ENCODE results near the gene PCDHGA6. TPM values are rescaled to one million over a fixed set of nuclear protein-coding genes. Genes with fewer than 3 reads are reported as not detected.
"Not testable (repeated sequence)": the region's sequence is repeated elsewhere in the genome, so short reads cannot be mapped to it uniquely, and the experiment has no call there.

PCDHGA6 gene
- total RNA-seq, 2 experiments from 2014 or later = 0.08 TPM

GRCh38 chr5:141398608-141399007 is 24.9 kb downstream of the PCDHGA6 start:
- H3K9me3 Mint-ChIP-seq = peaks cover 27% of the 10 kb centered on the region
- H3K27me3 Mint-ChIP-seq = peaks cover 82% of the 10 kb centered on the region
- H3K36me3 Mint-ChIP-seq = peaks cover 18% of the 10 kb centered on the region
- no peak overlapping the region for H3K27ac Mint-ChIP-seq
- no peak for DNase-seq
- H3K4me3 Mint-ChIP-seq = no peak overlapping the region
- H3K4me1 Mint-ChIP-seq = peaks cover 1% of the 10 kb centered on the region

DNA sequence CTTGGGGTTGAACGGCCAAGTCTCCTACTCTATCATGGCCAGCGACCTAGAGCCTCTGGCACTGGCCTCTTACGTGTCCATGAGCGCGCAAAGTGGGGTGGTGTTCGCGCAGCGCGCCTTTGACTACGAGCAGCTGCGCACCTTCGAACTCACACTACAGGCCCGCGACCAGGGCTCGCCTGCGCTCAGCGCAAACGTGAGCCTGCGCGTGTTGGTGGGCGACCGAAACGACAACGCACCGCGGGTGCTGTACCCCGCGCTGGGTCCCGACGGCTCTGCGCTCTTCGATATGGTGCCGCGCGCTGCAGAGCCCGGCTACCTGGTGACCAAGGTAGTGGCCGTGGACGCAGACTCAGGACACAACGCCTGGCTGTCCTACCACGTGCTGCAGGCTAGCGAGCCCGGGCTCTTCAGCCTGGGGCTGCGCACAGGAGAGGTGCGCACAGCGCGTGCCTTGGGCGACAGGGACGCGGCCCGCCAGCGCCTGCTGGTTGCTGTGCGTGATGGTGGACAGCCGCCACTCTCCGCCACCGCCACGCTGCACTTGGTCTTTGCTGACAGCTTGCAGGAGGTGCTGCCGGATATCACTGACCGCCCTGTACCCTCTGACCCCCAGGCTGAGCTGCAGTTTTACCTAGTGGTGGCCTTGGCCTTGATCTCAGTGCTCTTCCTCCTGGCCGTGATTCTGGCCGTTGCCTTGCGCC is 26.0 kb downstream of the PCDHGA6 start:
- Mint-ChIP-seq H3K9me3 (peaks cover 21% of the 10 kb centered on the region), H3K27me3 (peaks cover 82% of the 10 kb centered on the region), H3K4me3 (no peak overlapping the region), H3K27ac (no peak overlapping the region), H3K36me3 (peaks cover 15% of the 10 kb centered on the region), H3K4me1 (peaks cover 1% of the 10 kb centered on the region)
- DNase-seq = no peak

DNA sequence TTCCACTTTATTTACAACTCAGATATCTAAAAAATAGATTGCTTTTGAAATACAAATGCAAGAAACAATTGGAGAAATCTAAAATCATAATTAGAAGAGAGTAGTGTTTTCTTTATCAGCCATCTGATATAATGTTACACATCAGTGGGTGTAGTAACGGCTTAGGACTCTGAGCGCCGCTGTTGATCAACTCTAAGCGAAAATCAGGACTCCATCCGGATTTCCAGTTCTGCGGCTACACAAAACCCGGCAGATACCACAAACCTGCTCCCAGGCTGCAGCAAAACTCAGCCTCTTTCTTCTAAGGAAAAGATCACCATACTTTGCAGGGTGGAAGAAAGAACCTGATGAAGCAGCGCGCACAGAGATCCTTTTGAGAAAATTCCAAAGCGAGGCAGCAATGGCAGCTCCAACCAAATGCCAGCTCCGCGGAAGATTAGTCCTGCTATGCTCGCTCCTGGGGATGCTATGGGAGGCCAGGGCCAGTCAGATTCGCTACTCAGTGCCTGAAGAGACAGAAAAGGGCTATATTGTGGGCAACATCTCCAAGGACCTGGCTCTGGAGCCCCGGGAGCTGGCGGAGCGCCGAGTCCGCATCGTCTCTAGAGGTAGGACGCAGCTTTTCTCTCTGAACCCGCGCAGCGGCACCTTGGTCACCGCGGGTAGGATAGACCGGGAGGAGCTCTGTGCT is 29.0 kb downstream of the PCDHGA6 start, which contains the start of gene PCDHGA9:
Gene PCDHGA9 (plus strand): TSS at position 226 of the 691 bp plus-strand sequence. CDS start 175 bp downstream, at position 401.
- no peak for DNase-seq
- H3K4me1 Mint-ChIP-seq = peaks cover 1% of the 10 kb centered on the region
- peaks cover 15% of the 10 kb centered on the region for H3K36me3 Mint-ChIP-seq
- H3K27ac Mint-ChIP-seq = peak within 1 kb of the TSS; percentile 34
- H3K4me3 Mint-ChIP-seq = peak within 1 kb of the TSS; percentile 52
- H3K27me3 Mint-ChIP-seq = peaks cover 82% of the 10 kb centered on the region
- H3K9me3 Mint-ChIP-seq = peaks cover 25% of the 10 kb centered on the region

DNA sequence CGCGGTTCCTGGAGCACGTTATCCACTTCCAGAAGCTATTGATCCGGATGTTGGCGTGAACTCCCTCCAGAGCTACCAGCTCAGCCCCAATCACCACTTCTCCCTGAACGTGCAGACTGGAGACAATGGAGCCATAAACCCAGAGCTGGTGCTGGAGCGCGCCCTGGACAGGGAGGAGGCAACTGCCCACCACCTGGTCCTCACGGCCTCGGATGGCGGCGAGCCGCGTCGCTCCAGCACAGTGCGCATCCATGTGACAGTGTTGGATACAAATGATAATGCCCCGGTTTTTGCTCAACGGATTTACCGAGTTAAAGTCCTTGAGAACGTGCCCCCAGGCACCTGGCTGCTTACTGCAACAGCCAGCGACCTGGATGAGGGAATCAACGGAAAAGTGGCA is 29.7 kb downstream of the PCDHGA6 start:
- Mint-ChIP-seq H3K27me3 (peaks cover 85% of the 10 kb centered on the region), H3K9me3 (peaks cover 27% of the 10 kb centered on the region), H3K36me3 (peaks cover 17% of the 10 kb centered on the region), H3K4me1 (peaks cover 1% of the 10 kb centered on the region), H3K4me3 (no peak overlapping the region), H3K27ac (no peak overlapping the region)
- no peak for DNase-seq

GRCh38 chr5:141407790-141408505 is 34.3 kb downstream of the PCDHGA6 start, which contains the start of gene PCDHGB6:
TSS of gene PCDHGB6 (plus strand) at chr5:141408021. CDS start at chr5:141408203, 182 bp downstream.
- peaks cover 15% of the 10 kb centered on the region for H3K36me3 Mint-ChIP-seq
- DNase-seq = peak; percentile 49
- not testable (repeated sequence) for H3K4me1 Mint-ChIP-seq, H3K27ac Mint-ChIP-seq
- peak within 1 kb of the TSS; percentile 45 for H3K4me3 Mint-ChIP-seq
- peaks cover 85% of the 10 kb centered on the region for H3K27me3 Mint-ChIP-seq
- peaks cover 23% of the 10 kb centered on the region for H3K9me3 Mint-ChIP-seq

- Mint-ChIP-seq H3K27ac (no peak overlapping the region), H3K36me3 (peaks cover 20% of the 10 kb centered on the region), H3K27me3 (peaks cover 87% of the 10 kb centered on the region)
Measured at GRCh38 chr5:141409598-141410306, 36.1 kb downstream of the PCDHGA6 start.

DNA sequence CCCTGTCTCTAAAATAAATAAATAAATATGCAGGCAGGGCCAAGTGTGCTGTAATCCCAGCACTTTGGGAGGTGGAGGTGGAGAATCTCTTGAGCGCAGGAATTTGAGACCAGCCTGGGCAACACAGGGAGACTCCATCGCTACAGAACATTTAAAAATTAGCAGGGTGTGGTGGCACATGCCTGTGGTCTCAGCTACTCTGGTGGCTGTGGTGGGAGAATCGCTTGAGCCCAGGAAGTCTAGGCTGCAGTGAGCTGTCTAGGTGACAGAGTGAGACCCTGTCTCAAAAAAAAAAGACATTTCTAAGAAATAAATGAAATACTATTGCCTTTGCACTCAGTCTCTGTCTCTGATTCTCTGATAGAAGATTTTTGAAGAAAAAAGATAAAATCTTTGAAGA is 37.9 kb downstream of the PCDHGA6 start:
- H3K27ac Mint-ChIP-seq = no peak overlapping the region
- peaks cover 4% of the 10 kb centered on the region for H3K4me1 Mint-ChIP-seq
- no peak for DNase-seq
- peaks cover 28% of the 10 kb centered on the region for H3K9me3 Mint-ChIP-seq
- no peak overlapping the region for H3K4me3 Mint-ChIP-seq
- H3K27me3 Mint-ChIP-seq = peaks cover 86% of the 10 kb centered on the region
- H3K36me3 Mint-ChIP-seq = peaks cover 20% of the 10 kb centered on the region

More at GRCh38 chr5:141409598-141410306, 36.1 kb downstream of the PCDHGA6 start:
- Mint-ChIP-seq H3K4me3 (no peak overlapping the region), H3K9me3 (peaks cover 31% of the 10 kb centered on the region), H3K4me1 (peaks cover 4% of the 10 kb centered on the region)
- DNase-seq = no peak

DNA sequence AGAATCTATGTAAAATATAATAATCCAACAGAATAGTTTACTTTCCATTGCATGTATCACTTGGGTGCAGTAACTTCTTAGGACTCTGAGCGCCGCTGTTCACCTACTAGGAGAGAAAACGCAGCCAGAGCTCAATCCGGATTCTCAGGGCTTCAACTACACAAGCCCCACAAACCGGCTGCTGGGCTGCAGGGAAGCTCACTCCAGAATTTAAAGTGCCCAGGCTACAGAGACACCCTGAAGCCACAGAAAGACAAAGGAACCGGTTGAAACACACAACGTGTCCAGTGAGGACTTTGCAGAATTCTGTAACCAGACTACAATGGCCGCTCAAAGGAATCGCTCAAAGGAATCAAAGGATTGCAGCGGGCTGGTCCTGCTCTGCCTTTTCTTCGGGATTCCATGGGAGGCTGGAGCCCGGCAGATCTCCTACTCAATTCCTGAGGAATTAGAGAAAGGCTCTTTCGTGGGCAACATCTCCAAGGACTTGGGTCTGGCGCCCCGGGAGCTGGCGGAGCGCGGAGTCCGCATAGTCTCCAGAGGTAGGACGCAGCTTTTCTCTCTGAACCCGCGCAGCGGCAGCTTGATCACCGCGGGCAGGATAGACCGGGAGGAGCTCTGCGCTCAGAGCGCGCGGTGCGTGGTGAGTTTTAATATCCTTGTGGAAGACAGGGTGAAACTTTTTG is 39.3 kb downstream of the PCDHGA6 start, which contains the start of gene PCDHGA10:
Gene PCDHGA10 (plus strand): TSS at position 134 of the 686 bp plus-strand sequence. CDS start 189 bp downstream, at position 323.
- Mint-ChIP-seq H3K27ac (no peak within 1 kb of the TSS), H3K4me3 (peak within 1 kb of the TSS; percentile 77), H3K9me3 (peaks cover 29% of the 10 kb centered on the region), H3K27me3 (peaks cover 85% of the 10 kb centered on the region), H3K36me3 (peaks cover 23% of the 10 kb centered on the region), H3K4me1 (peaks cover 6% of the 10 kb centered on the region)
- peak; percentile 55 for DNase-seq

DNA sequence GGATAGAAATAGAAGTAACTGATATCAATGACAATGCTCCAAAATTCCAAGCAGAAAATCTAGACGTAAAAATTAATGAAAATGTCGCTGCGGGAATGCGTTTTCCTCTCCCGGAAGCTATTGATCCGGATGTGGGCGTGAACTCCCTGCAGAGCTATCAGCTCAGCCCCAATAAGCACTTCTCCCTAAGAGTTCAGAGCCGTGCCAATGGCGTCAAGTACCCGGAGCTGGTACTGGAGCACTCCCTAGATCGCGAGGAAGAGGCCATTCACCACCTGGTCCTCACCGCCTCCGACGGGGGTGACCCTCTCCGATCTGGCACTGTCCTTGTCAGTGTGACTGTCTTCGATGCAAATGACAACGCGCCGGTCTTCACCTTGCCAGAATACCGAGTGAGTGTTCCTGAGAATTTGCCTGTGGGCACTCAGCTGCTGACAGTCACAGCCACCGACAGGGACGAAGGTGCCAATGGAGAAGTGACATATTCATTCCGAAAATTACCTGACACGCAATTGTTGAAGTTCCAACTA is 39.9 kb downstream of the PCDHGA6 start:
- Mint-ChIP-seq H3K9me3 (peaks cover 32% of the 10 kb centered on the region), H3K27me3 (peaks cover 85% of the 10 kb centered on the region), H3K4me1 (peaks cover 7% of the 10 kb centered on the region), H3K36me3 (peaks cover 26% of the 10 kb centered on the region), H3K4me3 (peak overlapping the region; percentile 77), H3K27ac (no peak overlapping the region)
- no peak for DNase-seq

DNA sequence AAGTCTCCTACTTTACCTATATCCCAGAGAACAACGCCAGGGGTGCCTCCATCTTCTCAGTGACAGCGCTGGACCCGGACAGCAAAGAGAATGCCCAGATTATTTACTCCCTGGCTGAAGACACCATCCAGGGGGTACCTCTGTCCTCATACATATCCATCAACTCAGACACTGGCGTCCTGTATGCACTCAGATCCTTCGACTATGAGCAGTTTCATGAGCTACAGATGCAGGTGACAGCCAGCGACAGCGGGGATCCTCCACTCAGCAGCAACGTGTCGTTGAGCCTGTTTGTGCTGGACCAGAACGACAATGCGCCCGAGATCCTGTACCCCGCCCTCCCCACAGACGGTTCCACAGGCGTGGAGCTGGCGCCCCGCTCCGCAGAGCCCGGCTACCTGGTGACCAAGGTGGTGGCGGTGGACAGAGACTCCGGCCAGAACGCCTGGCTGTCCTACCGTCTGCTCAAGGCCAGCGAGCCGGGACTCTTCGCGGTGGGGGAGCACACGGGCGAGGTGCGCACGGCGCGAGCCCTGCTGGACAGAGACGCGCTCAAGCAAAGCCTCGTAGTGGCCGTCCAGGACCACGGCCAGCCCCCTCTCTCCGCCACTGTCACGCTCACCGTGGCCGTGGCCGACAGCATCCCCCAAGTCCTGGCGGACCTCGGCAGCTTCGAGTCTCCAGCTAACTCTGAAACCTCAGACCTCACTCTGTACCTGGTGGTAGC is 41.0 kb downstream of the PCDHGA6 start:
- not testable (repeated sequence) for H3K4me1 Mint-ChIP-seq, H3K4me3 Mint-ChIP-seq, DNase-seq, H3K27ac Mint-ChIP-seq
- Mint-ChIP-seq H3K9me3 (peaks cover 28% of the 10 kb centered on the region), H3K36me3 (peaks cover 24% of the 10 kb centered on the region), H3K27me3 (peaks cover 82% of the 10 kb centered on the region)

GRCh38 chr5:141415275-141415618 is 41.6 kb downstream of the PCDHGA6 start:
- Mint-ChIP-seq H3K9me3 (peaks cover 29% of the 10 kb centered on the region), H3K36me3 (peaks cover 25% of the 10 kb centered on the region), H3K27me3 (peaks cover 84% of the 10 kb centered on the region)
- not testable (repeated sequence) for H3K27ac Mint-ChIP-seq, H3K4me1 Mint-ChIP-seq, H3K4me3 Mint-ChIP-seq, DNase-seq

DNA sequence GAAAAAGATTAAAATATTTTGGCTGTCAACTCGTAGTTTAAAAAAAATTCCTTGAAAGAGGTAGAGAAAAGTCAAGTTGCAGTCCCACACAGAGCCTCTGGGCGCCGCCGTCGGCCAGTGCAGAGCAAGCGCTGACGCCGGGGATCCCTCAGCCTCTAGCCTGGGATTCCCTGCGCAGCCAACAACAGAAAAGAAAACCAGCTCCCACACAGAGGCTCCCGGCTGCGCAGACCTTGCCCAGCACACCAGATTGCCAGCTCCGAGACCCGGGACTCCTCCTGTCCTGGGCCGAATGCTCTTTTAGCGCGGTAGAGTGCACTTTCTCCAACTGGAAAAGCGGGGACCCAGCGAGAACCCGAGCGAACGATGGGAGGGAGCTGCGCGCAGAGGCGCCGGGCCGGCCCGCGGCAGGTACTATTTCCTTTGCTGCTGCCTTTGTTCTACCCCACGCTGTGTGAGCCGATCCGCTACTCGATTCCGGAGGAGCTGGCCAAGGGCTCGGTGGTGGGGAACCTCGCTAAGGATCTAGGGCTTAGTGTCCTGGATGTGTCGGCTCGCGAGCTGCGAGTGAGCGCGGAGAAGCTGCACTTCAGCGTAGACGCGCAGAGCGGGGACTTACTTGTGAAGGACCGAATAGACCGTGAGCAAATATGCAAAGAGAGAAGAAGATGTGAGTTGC is 43.9 kb downstream of the PCDHGA6 start, which contains the start of gene PCDHGB7:
Gene PCDHGB7 (plus strand): TSS at position 184 of the 679 bp plus-strand sequence. CDS start 183 bp downstream, at position 367.
- peaks cover 37% of the 10 kb centered on the region for H3K36me3 Mint-ChIP-seq
- peak within 1 kb of the TSS; percentile 66 for H3K4me3 Mint-ChIP-seq
- H3K27me3 Mint-ChIP-seq = peaks cover 94% of the 10 kb centered on the region
- peak within 1 kb of the TSS; percentile 18 for H3K27ac Mint-ChIP-seq
- not testable (repeated sequence) for H3K4me1 Mint-ChIP-seq
- peak; percentile 62 for DNase-seq
- peaks cover 39% of the 10 kb centered on the region for H3K9me3 Mint-ChIP-seq

Measured in activated naive CD8-positive, alpha-beta T cell treated with anti-CD3 and anti-CD28 coated beads for 36 hours (primary cell).